SK-N-SH treated with all-trans-retinoic acid at 6 μM for 48 hours (cell line): Measurements from ENCODE around the gene TIMP2.

Experiments used
- ATAC-seq: fragments of 200-7000 bp; cut with Tn5 transposase; 3 replicates; pipeline ENCODE4 v1.9.1; 2020; ENCODE audit warnings: mild to moderate bottlenecking, moderate library complexity
- ARNTL ChIP-seq: fragments of 450-650 bp; formaldehyde crosslinking; IDR thresholded peaks from 2 replicates; pipeline ENCODE4 v1.5.0; 2020; ENCODE audit warnings: low read depth, mild to moderate bottlenecking, moderate library complexity, borderline replicate concordance
- BACH2 ChIP-seq: fragments of 250-450 bp; sonication (Bioruptor Pico); IDR thresholded peaks from 2 replicates; pipeline ENCODE4 v1.9.0; 2021; ENCODE audit warnings: mild to moderate bottlenecking, borderline replicate concordance
- CREB5 ChIP-seq: fragments of 250-450 bp; sonication (Bioruptor Pico); IDR thresholded peaks from 2 replicates; pipeline ENCODE4 v1.5.1; 2020; ENCODE audit warnings: low read depth, mild to moderate bottlenecking, moderate library complexity
- CSDC2 ChIP-seq: fragments of 250-450 bp; sonication (Bioruptor Pico); IDR thresholded peaks from 2 replicates; pipeline ENCODE4 v1.5.0; 2020; ENCODE audit warnings: mild to moderate bottlenecking, moderate library complexity
- ESRRG ChIP-seq: fragments of 250-450 bp; sonication (Bioruptor Pico); IDR thresholded peaks from 2 replicates; pipeline ENCODE4 v1.6.1; 2021; ENCODE audit warnings: mild to moderate bottlenecking
- GLIS3 ChIP-seq: fragments of 250-450 bp; sonication (Bioruptor Pico); IDR thresholded peaks from 2 replicates; pipeline ENCODE4 v1.5.0; 2020; ENCODE audit warnings: mild to moderate bottlenecking, moderate library complexity
- ISL1 ChIP-seq: fragments of 250-450 bp; sonication (Bioruptor Pico); IDR thresholded peaks from 2 replicates; pipeline ENCODE4 v2.1.2; 2022; ENCODE audit warnings: mild to moderate bottlenecking, moderate library complexity
- OSR1 ChIP-seq: fragments of 250-450 bp; sonication (Bioruptor Pico); IDR thresholded peaks from 2 replicates; pipeline ENCODE4 v1.8.0; 2022; ENCODE audit warnings: moderate library complexity, mild to moderate bottlenecking, inconsistent platforms
- PATZ1 ChIP-seq: fragments of 250-450 bp; sonication (Bioruptor Pico); IDR thresholded peaks from 2 replicates; pipeline ENCODE4 v1.8.0; 2020; ENCODE audit warnings: mild to moderate bottlenecking, moderate library complexity, borderline replicate concordance
- POU6F1 ChIP-seq: fragments of 250-450 bp; sonication (Bioruptor Pico); IDR thresholded peaks from 2 replicates; pipeline ENCODE4 v1.8.0; 2021; ENCODE audit warnings: low read depth, mild to moderate bottlenecking, moderate library complexity, borderline replicate concordance
- PPARA ChIP-seq: fragments of 250-450 bp; sonication (Bioruptor Pico); IDR thresholded peaks from 2 replicates; pipeline ENCODE4 v1.5.0; 2020; ENCODE audit warnings: mild to moderate bottlenecking, borderline replicate concordance
- RARB ChIP-seq: fragments of 250-450 bp; sonication (Bioruptor Pico); IDR thresholded peaks from 2 replicates; pipeline ENCODE4 v1.8.0; 2021; ENCODE audit warnings: mild to moderate bottlenecking, moderate library complexity
- SNAI2 ChIP-seq: fragments of 250-450 bp; sonication (Bioruptor Pico); IDR thresholded peaks from 2 replicates; pipeline ENCODE4 v1.5.0; 2020; ENCODE audit warnings: mild to moderate bottlenecking, moderate library complexity
- TCF4 ChIP-seq: fragments of 250-450 bp; sonication (Bioruptor Pico); IDR thresholded peaks from 2 replicates; pipeline ENCODE4 v1.8.0; 2021; ENCODE audit warnings: mild to moderate bottlenecking, moderate library complexity, borderline replicate concordance
- TOX ChIP-seq: fragments of 250-450 bp; sonication (Bioruptor Pico); IDR thresholded peaks from 2 replicates; pipeline ENCODE4 v1.8.0; 2021; ENCODE audit warnings: mild to moderate bottlenecking, moderate library complexity, borderline replicate concordance
- TSHZ2 ChIP-seq: fragments of 250-450 bp; sonication (Bioruptor Pico); IDR thresholded peaks from 2 replicates; pipeline ENCODE4 v1.5.0; 2020; ENCODE audit warnings: mild to moderate bottlenecking, moderate library complexity
- ZC3H10 ChIP-seq: fragments of 250-450 bp; sonication (Bioruptor Pico); IDR thresholded peaks from 2 replicates; pipeline ENCODE4 v1.5.1; 2021; ENCODE audit warnings: mild to moderate bottlenecking, moderate library complexity
- ZFP3 ChIP-seq: fragments of 250-450 bp; sonication (Bioruptor Pico); IDR thresholded peaks from 2 replicates; pipeline ENCODE4 v1.5.0; 2020; ENCODE audit warnings: mild to moderate bottlenecking, moderate library complexity
- ZNF565 ChIP-seq: fragments of 450-650 bp; formaldehyde crosslinking; conservative IDR thresholded peaks from 2 replicates; pipeline ENCODE4 v1.5.0; 2020; ENCODE audit warnings: low read depth, mild to moderate bottlenecking, moderate library complexity
- ZNF70 ChIP-seq: fragments of 450-650 bp; formaldehyde crosslinking; IDR thresholded peaks from 2 replicates; pipeline ENCODE4 v1.5.0; 2020; ENCODE audit warnings: mild to moderate bottlenecking, moderate library complexity
- ZNF8 ChIP-seq: fragments of 450-650 bp; formaldehyde crosslinking; IDR thresholded peaks from 2 replicates; pipeline ENCODE4 v1.5.0; 2020; ENCODE audit warnings: mild to moderate bottlenecking, moderate library complexity

The TIMP2 gene

GRCh38 chr17:78951967-78952551, 26.9 kb upstream of the TIMP2 start:
- no peak for TF ChIP-seq ISL1 (CRISPR knock-in tag)
- no peak for TF ChIP-seq PPARA
- no peak for TF ChIP-seq POU6F1 (CRISPR knock-in tag)
- TF ChIP-seq ZNF565, result no peak
- no peak for TF ChIP-seq ESRRG (CRISPR knock-in tag)
- TF ChIP-seq ZNF8 (CRISPR knock-in tag), result no peak
- no peak for TF ChIP-seq OSR1 (CRISPR knock-in tag)
- TF ChIP-seq ZNF70 (CRISPR knock-in tag), result no peak
- TF ChIP-seq GLIS3 (CRISPR knock-in tag), result no peak
- TF ChIP-seq TSHZ2, result no peak
- no peak for TF ChIP-seq PATZ1 (CRISPR knock-in tag)
- no peak for TF ChIP-seq ARNTL (CRISPR knock-in tag)
- TF ChIP-seq BACH2 (CRISPR knock-in tag), result no peak
- no peak for TF ChIP-seq TOX
- TF ChIP-seq SNAI2 (CRISPR knock-in tag), result no peak
- TF ChIP-seq, all 23 proteins: peak for 0
- ATAC-seq, result no peak

GRCh38 chr17:78950870-78951269, 25.7 kb upstream of the TIMP2 start:
- no peak for ATAC-seq
- TF ChIP-seq POU6F1 (CRISPR knock-in tag), result no peak
- TF ChIP-seq ZC3H10, result no peak
- no peak for TF ChIP-seq CSDC2 (CRISPR knock-in tag)
- TF ChIP-seq CREB5 (CRISPR knock-in tag), result no peak
- TF ChIP-seq BACH2 (CRISPR knock-in tag), result no peak
- no peak for TF ChIP-seq TCF4
- TF ChIP-seq ESRRG (CRISPR knock-in tag), result no peak
- TF ChIP-seq ISL1 (CRISPR knock-in tag), result no peak

- no peak; the same call in 2 of the 3 replicates for ATAC-seq
- no peak for TF ChIP-seq ZFP3
- TF ChIP-seq RARB, result no peak
Measured at GRCh38 chr17:78947235-78948149, 22.3 kb upstream of the TIMP2 start.
